Naive thymus-derived CD4-positive, alpha-beta T cell (primary cell): ENCODE results near the gene RASSF8. TPM values are rescaled to one million over a fixed set of nuclear protein-coding genes. Genes with fewer than 3 reads are reported as not detected.

Experiments used
- ATAC-seq: fragments of 150-1000 bp; cut with Tn5 transposase; 2 replicates; pipeline ENCODE4 v1.10.0; 2021; ENCODE audit warnings: mild to moderate bottlenecking, moderate library complexity
- CTCF ChIA-PET: fragments of 350-600 bp; sonication (Branson Sonifier 250); formaldehyde crosslinking; loops from one replicate; lab custom pipeline; 2021; ENCODE audit warnings: antibody characterized with exemption; lab: Charles Lee
- POLR2A ChIA-PET: fragments of 350-600 bp; sonication (Branson Sonifier 250); formaldehyde crosslinking; loops from one replicate; lab custom pipeline; 2021; ENCODE audit warnings: antibody characterized with exemption, inconsistent platforms; lab: Charles Lee
- DNase-seq, 9 donors: peaks; one replicate each; pipeline versions ENCODE4 v3.0.0 to v3.0.0-alpha.2; 2020 to 2022; ENCODE audit warnings: mixed read lengths in 1 of 9
- H3K27ac ChIP-seq: one replicate; pipeline ENCODE4 v1.7.0; 2013; ENCODE audit warnings: mild to moderate bottlenecking, low read depth, low read length, moderate library complexity
- H3K27me3 ChIP-seq, 2 donors: one replicate each; pipeline ENCODE4 v1.7.0; 2013; ENCODE audit warnings: low read length in 2 of 2, mild to moderate bottlenecking in 2 of 2, moderate library complexity in 2 of 2; ENCODE audit not compliant: control insufficient read depth in 2 of 2, insufficient read depth in 2 of 2
- H3K36me3 ChIP-seq, 3 experiments: 1 replicate in 2 of 3; 2 replicates in 1 of 3; pipeline ENCODE4 v1.7.0; 2013; ENCODE audit warnings: low read length in 3 of 3, mild to moderate bottlenecking in 3 of 3, moderate library complexity in 1 of 3; ENCODE audit not compliant: insufficient read depth in 3 of 3, control insufficient read depth in 2 of 3
- H3K4me1 ChIP-seq, 2 donors: one replicate each; pipeline ENCODE4 v1.7.0; 2013; ENCODE audit warnings: low read length in 2 of 2, mild to moderate bottlenecking in 2 of 2, moderate library complexity in 1 of 2; ENCODE audit not compliant: control insufficient read depth in 2 of 2, insufficient read depth in 2 of 2
- H3K4me3 ChIP-seq: 2 replicates; pipeline ENCODE4 v1.7.0; 2013; ENCODE audit warnings: mild to moderate bottlenecking, low read length
- H3K9me3 ChIP-seq, 3 experiments: 1 replicate in 2 of 3; 2 replicates in 1 of 3; pipeline ENCODE4 v1.7.0; 2013; ENCODE audit warnings: low read length in 3 of 3; ENCODE audit not compliant: control insufficient read depth in 2 of 3
- H3K27ac Mint-ChIP-seq, 9 donors: one replicate each; pipeline ENCODE4 v1.8.0; 2020 to 2022; ENCODE audit warnings: mixed read lengths in 9 of 9, mild to moderate bottlenecking in 8 of 9, moderate library complexity in 5 of 9, inconsistent platforms in 2 of 9
- H3K27me3 Mint-ChIP-seq, 5 donors: one replicate each; pipeline ENCODE4 v1.8.0; 2021 to 2022; ENCODE audit warnings: mixed read lengths in 5 of 5, mild to moderate bottlenecking in 1 of 5
- H3K36me3 Mint-ChIP-seq, 5 donors: one replicate each; pipeline ENCODE4 v1.8.0; 2020 to 2022; ENCODE audit warnings: mixed read lengths in 5 of 5, mild to moderate bottlenecking in 3 of 5, inconsistent platforms in 1 of 5
- H3K4me1 Mint-ChIP-seq, 7 donors: one replicate each; pipeline ENCODE4 v1.8.0; 2020 to 2022; ENCODE audit warnings: mixed read lengths in 7 of 7, mild to moderate bottlenecking in 3 of 7, inconsistent platforms in 1 of 7
- H3K4me3 Mint-ChIP-seq, 10 donors: one replicate each; pipeline ENCODE4 v1.8.0; 2020 to 2022; ENCODE audit warnings: mild to moderate bottlenecking in 10 of 10, mixed read lengths in 10 of 10, moderate library complexity in 6 of 10, inconsistent platforms in 2 of 10
- H3K9me3 Mint-ChIP-seq, 11 donors: one replicate each; pipeline ENCODE4 v1.8.0; 2020 to 2022; ENCODE audit warnings: mixed read lengths in 11 of 11, mild to moderate bottlenecking in 4 of 11, inconsistent platforms in 1 of 11, moderate library complexity in 1 of 11
- intact Hi-C, 2 donors: fragments of 100-400 bp; cut with micrococcal nuclease; formaldehyde crosslinking; loops; one replicate each; pipeline ENCODE4 v1.15.1; 2023
- polyA plus RNA-seq, 2 donors: library from polyadenylated mRNA; unstranded; fragments of 300-500 nt; fragmentation: Illumina TruSeq; gene quantifications; one replicate each; pipeline ENCODE4 v1.2.3, GENCODE V29; 2021
- total RNA-seq, 6 experiments: library from RNA in 5 of 6; stranded (reverse) in 5 of 6; gene quantifications; 1 replicate in 5 of 6; 2 replicates in 1 of 6; pipeline ENCODE4 v1.2.3 and lab custom pipeline; 2021 to 2026

The RASSF8 gene
- total and polyA plus RNA-seq, 7 experiments from 2014 or later, result 0.03 to 0.64 (median 0.18) TPM; not detected in 3

DNA sequence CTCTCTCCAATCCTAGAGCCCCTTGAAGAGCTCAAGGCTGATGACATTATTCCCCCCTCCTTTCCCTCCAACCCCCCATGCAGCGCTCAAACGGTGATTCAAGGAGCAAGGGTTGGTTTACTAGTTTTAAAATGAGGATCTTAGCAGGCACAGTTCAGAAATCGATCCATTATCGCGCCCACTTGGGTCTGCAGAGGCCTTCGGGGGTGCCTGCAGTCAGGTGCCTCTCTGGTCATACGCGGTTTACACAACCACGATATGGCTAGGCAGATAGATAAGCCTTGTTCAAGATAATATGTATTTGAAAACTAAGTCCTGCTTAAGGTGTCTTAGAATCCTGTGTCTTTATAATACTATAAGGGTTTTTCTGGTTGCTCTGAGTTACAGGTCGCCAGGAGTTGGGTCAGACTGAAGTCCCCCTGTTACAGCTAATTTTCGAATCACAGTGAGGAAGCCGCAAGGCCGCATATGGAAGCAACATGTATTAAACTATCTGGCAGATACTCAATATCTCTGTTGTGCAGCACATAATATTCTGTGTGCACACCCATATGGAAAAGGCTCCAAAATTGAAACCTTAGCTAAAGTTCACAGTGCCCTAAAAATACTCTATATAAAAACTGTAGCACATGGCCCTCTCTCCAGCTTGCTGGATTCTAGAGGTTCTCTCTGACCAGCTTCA, 156.4 kb downstream of the RASSF8 start:
- Mint-ChIP-seq H3K27ac (peak overlapping the region in 7 of 9 donors; percentile 35 to 83 (median 58)), H3K4me1 (peaks cover 5 to 14% (median 11%) of the 10 kb centered on the region in 7 donors), H3K27me3 (peaks cover 10 to 80% (median 40%) of the 10 kb centered on the region in 5 donors), H3K36me3 (peaks cover 0 to 2% (median 0%) of the 10 kb centered on the region in 5 donors), H3K9me3 (no peaks in the 10 kb centered on the region), H3K4me3 (peak overlapping the region; percentile 66 to 87 (median 79))
- peaks cover 1 to 7% of the 10 kb centered on the region in 2 donors for H3K27me3 ChIP-seq
- intact Hi-C loops, result loop anchor here (1.0 to 10.0 kb wide), 9 partner anchors 7 to 1410 kb away; partner anchors contain the start of genes TM7SF3 (in 2 of the 2), DNAI7 (in 1 of the 2), ETFRF1 (in 1 of the 2) and FGFR1OP2 (in 1 of the 2)
- H3K9me3 ChIP-seq, result no peaks in the 10 kb centered on the region
- H3K27ac ChIP-seq, result no peak overlapping the region
- POLR2A ChIA-PET, result interaction anchor here (0.8 kb wide), 1 partner anchor 1141 kb away, joined by 3 read pairs; no protein-coding TSS in a partner anchor
- peak overlapping the region; percentile 53 for H3K4me3 ChIP-seq
- H3K36me3 ChIP-seq, result no peaks in the 10 kb centered on the region
- H3K4me1 ChIP-seq, result peaks cover 0 to 5% of the 10 kb centered on the region in 2 donors
- no peak for DNase-seq
- ATAC-seq, result no peak
- CTCF ChIA-PET, result interaction anchor here (1.0 kb wide), 1 partner anchor 13 kb away, joined by 3 read pairs; no protein-coding TSS in a partner anchor

DNA sequence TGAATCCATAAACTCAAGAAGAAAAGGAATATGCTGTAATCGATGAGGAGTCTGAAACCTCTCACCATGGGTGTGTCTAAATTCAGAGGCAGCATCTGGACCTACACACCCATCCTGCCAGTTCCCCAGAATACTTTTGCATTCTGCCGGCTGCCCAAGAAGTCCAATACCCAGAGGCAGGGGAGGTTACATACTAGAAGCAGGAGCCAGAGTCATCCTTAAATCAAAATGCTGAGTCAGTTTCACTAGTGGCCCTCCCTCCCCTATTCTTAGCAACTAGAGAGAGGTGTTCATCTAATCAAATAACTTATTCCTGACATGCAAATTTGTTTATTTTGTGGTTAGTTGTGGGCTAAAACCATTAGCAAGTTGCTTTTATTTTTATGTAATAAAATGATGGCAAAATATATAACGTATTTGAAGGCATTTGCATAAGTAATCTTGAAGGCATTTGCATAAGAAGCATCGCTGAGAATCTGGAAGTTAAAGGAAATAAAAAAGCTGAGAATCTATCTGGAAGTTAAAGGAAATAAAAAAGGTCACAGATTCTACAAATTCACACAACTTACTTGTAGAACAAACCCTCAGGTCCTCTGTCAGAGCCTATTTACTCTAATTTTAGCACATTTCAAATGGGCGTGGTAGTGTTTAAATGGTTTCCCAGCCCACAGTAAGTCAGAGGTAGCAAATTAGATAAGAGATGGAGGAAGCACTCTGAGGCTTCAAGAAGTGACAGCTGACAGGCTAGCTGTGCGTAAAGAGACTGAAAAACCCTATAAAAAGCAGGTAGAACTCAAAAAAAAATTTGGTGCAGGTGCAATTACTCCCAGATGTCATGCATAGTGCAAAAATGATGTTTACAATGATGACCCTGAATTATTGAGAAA, 158.6 kb downstream of the RASSF8 start:
- Mint-ChIP-seq H3K36me3 (peaks cover 0 to 2% (median 0%) of the 10 kb centered on the region in 5 donors), H3K27me3 (peaks cover 27 to 83% (median 55%) of the 10 kb centered on the region in 5 donors), H3K4me3 (no peak overlapping the region), H3K27ac (no peak overlapping the region), H3K9me3 (no peaks in the 10 kb centered on the region), H3K4me1 (peaks cover 5 to 20% (median 15%) of the 10 kb centered on the region in 7 donors)
- Histone ChIP-seq H3K27ac (no peak overlapping the region), H3K36me3 (no peaks in the 10 kb centered on the region), H3K4me3 (no peak overlapping the region), H3K27me3 (peaks cover 15 to 20% of the 10 kb centered on the region in 2 donors), H3K4me1 (peaks cover 0 to 11% of the 10 kb centered on the region in 2 donors), H3K9me3 (no peaks in the 10 kb centered on the region)
- ChIA-PET CTCF (no interaction called here), POLR2A (no interaction called here)
- ATAC-seq (no peak), DNase-seq (no peak)
- intact Hi-C loops, result loop anchor here (10.0 kb wide), 3 partner anchors 408 to 1408 kb away; partner anchors contain the start of genes PPFIBP1 (in 1 of the 2) and TM7SF3 (in 1 of the 2)

GRCh38 chr12:26118308-26118707, 159.8 kb downstream of the RASSF8 start:
- Histone ChIP-seq H3K27me3 (peaks cover 15 to 25% of the 10 kb centered on the region in 2 donors), H3K27ac (no peak overlapping the region), H3K36me3 (no peaks in the 10 kb centered on the region), H3K4me1 (peaks cover 5 to 16% of the 10 kb centered on the region in 2 donors), H3K9me3 (no peaks in the 10 kb centered on the region), H3K4me3 (no peak overlapping the region)
- CTCF ChIA-PET, result interaction anchor here (2.1 kb wide), 1 partner anchor 21 kb away, joined by 8 read pairs; no protein-coding TSS in a partner anchor
- H3K27ac Mint-ChIP-seq, result no peak overlapping the region
- peaks cover 31 to 78% (median 49%) of the 10 kb centered on the region in 5 donors for H3K27me3 Mint-ChIP-seq
- intact Hi-C loops, result loop anchor here (10.0 kb wide), 3 partner anchors 406 to 1406 kb away; partner anchors contain the start of genes PPFIBP1 (in 1 of the 2) and TM7SF3 (in 1 of the 2)
- peaks cover 0 to 2% (median 0%) of the 10 kb centered on the region in 5 donors for H3K36me3 Mint-ChIP-seq
- POLR2A ChIA-PET, result interaction anchor here (0.6 to 1.2 kb wide), 2 partner anchors 16 to 712 kb away, joined by 3 read pairs; no protein-coding TSS in a partner anchor
- ATAC-seq (no peak), DNase-seq (no peak)
- no peak overlapping the region for H3K4me3 Mint-ChIP-seq
- peaks cover 9 to 25% (median 21%) of the 10 kb centered on the region in 7 donors for H3K4me1 Mint-ChIP-seq
- H3K9me3 Mint-ChIP-seq, result no peaks in the 10 kb centered on the region

GRCh38 chr12:26119391-26119989, 161.0 kb downstream of the RASSF8 start:
- Mint-ChIP-seq H3K27ac (no peak overlapping the region), H3K4me3 (no peak overlapping the region), H3K4me1 (peaks cover 14 to 30% (median 25%) of the 10 kb centered on the region in 7 donors), H3K9me3 (no peaks in the 10 kb centered on the region), H3K36me3 (peaks cover 0 to 1% (median 0%) of the 10 kb centered on the region in 5 donors), H3K27me3 (peaks cover 41 to 83% (median 60%) of the 10 kb centered on the region in 5 donors)
- peaks cover 7 to 18% of the 10 kb centered on the region in 2 donors for H3K4me1 ChIP-seq
- no peak overlapping the region for H3K27ac ChIP-seq
- CTCF ChIA-PET, result interaction anchor here (1.2 to 2.1 kb wide), 2 partner anchors 8 to 22 kb away, joined by 3 to 8 read pairs; no protein-coding TSS in a partner anchor
- POLR2A ChIA-PET, result interaction anchor here (0.6 kb wide), 1 partner anchor 59 kb away, joined by 3 read pairs; no protein-coding TSS in a partner anchor
- intact Hi-C loops, result loop anchor here (1.0 to 10.0 kb wide), 5 partner anchors 405 to 1405 kb away; partner anchors contain the start of genes PPFIBP1 (in 1 of the 2) and TM7SF3 (in 1 of the 2)
- peaks cover 17 to 35% of the 10 kb centered on the region in 2 donors for H3K27me3 ChIP-seq
- no peak overlapping the region for H3K4me3 ChIP-seq
- no peaks in the 10 kb centered on the region for H3K36me3 ChIP-seq
- ATAC-seq, result no peak
- DNase-seq, result no peak
- H3K9me3 ChIP-seq, result no peaks in the 10 kb centered on the region

- H3K4me1 Mint-ChIP-seq, result peaks cover 22 to 36% (median 29%) of the 10 kb centered on the region in 7 donors
- peaks cover 0 to 1% (median 0%) of the 10 kb centered on the region in 5 donors for H3K36me3 Mint-ChIP-seq
- intact Hi-C loops, result loop anchor here (2.0 to 5.0 kb wide), 7 partner anchors 163 to 1592 kb away; partner anchors contain the start of genes ITPR2 (in 1 of the 2), MRPS35 (in 1 of the 2) and RASSF8 (in 1 of the 2)
- no peak overlapping the region for H3K4me3 ChIP-seq
- peaks cover 50 to 82% (median 71%) of the 10 kb centered on the region in 5 donors for H3K27me3 Mint-ChIP-seq
- POLR2A ChIA-PET, result no interaction called here
- H3K4me3 Mint-ChIP-seq, result peak overlapping the region in 5 of 10 donors; percentile 9 to 80 (median 63)
- DNase-seq (no peak), ATAC-seq (no peak)
- no peak overlapping the region for H3K27ac ChIP-seq
- H3K4me1 ChIP-seq, result peaks cover 12 to 21% of the 10 kb centered on the region in 2 donors
- no peak overlapping the region for H3K27ac Mint-ChIP-seq
- peaks cover 18 to 38% of the 10 kb centered on the region in 2 donors for H3K27me3 ChIP-seq
- no peaks in the 10 kb centered on the region for H3K36me3 ChIP-seq
- CTCF ChIA-PET, result no interaction called here
- H3K9me3 ChIP-seq, result no peaks in the 10 kb centered on the region
- no peaks in the 10 kb centered on the region for H3K9me3 Mint-ChIP-seq
Observed at GRCh38 chr12:26120561-26121274, 162.2 kb downstream of the RASSF8 start.
